K562 (cell line): Measurements from ENCODE around the gene STAU1. TPM values are rescaled to one million over a fixed set of nuclear protein-coding genes. Genes with fewer than 3 reads are reported as not detected.

ENCODE experiments used
- ATAC-seq: fragments of 200-7000 bp; cut with Tn5 transposase; 3 replicates; pipeline ENCODE4 v1.9.1; 2020; ENCODE audit warnings: moderate library complexity
- BruUV-seq: library from RNA; stranded (reverse); fragments of 400-500 nt; replicated peaks from 2 replicates; lab custom pipeline; 2021; lab: Mats Ljungman, UMichigan
- CTCF ChIA-PET: fragments of 300-600 bp; formaldehyde crosslinking; extraction: SDS; loops from one replicate; lab custom pipeline; 2021; ENCODE audit warnings: low intra/inter-chr PET ratio; lab: Yijun Ruan, JAX
- POLR2A ChIA-PET: fragments of 300-600, 350-650 bp; sonication (Branson Sonifier 250); formaldehyde crosslinking; extraction: SDS; loops from one replicate; lab custom pipeline; 2021; ENCODE audit warnings: antibody characterized with exemption, inconsistent platforms; lab: Yijun Ruan, JAX
- DNase-seq, 4 experiments: peaks; one replicate each; pipeline versions ENCODE4 v3.0.0 to v3.0.0-alpha.2; 2011 to 2018; ENCODE audit warnings: low spot score in 3 of 4, mixed read lengths in 3 of 4; ENCODE audit errors: extremely low read depth in 1 of 4
- FAIRE-seq: peaks from 2 replicates; lab custom pipeline; 2011; peaks lifted over from hg19 to GRCh38; lab: Jason Lieb, UNC
- H2AFZ ChIP-seq: 2 replicates; pipeline ENCODE4 v1.6.0; 2011; ENCODE audit warnings: low read depth, low read length, control low read depth, inconsistent platforms
- H3K27ac ChIP-seq: fragments of 200-600 bp; 3 replicates; pipeline ENCODE4 v1.8.0; 2011; ENCODE audit warnings: low read depth, mild to moderate bottlenecking, control low read depth, inconsistent platforms, low read length, moderate library complexity, mixed read lengths; ENCODE audit errors: extremely low read depth
- H3K27me3 ChIP-seq, 2 experiments: fragments of 300-600 bp in 1 of 2; 2 replicates in 1 of 2; 3 replicates in 1 of 2; pipeline versions ENCODE4 v1.6.0 to v1.8.0; 2011; ENCODE audit warnings: inconsistent platforms in 2 of 2, low read length in 2 of 2, mild to moderate bottlenecking in 1 of 2, mixed read lengths in 1 of 2, moderate library complexity in 1 of 2; ENCODE audit not compliant: control insufficient read depth in 2 of 2, insufficient read depth in 2 of 2
- H3K36me3 ChIP-seq: fragments of 300-600 bp; 3 replicates; pipeline ENCODE4 v1.8.0; 2011; ENCODE audit warnings: mild to moderate bottlenecking, low read length, inconsistent platforms; ENCODE audit not compliant: control insufficient read depth, insufficient read depth
- H3K4me1 ChIP-seq, 2 experiments: fragments of 200-600 bp in 1 of 2; replicated peaks in 1 of 2; 2 replicates in 1 of 2; 3 replicates in 1 of 2; pipeline versions ENCODE4 v1.5.1 to v1.8.0; 2011; ENCODE audit warnings: inconsistent platforms in 2 of 2, low read length in 2 of 2, mild to moderate bottlenecking in 1 of 2, mixed read lengths in 1 of 2, moderate library complexity in 1 of 2; ENCODE audit not compliant: control insufficient read depth in 2 of 2, insufficient read depth in 2 of 2
- H3K4me2 ChIP-seq: 2 replicates; pipeline ENCODE4 v1.6.1; 2011; ENCODE audit warnings: low read length, control low read depth, inconsistent platforms, mixed read lengths; ENCODE audit not compliant: insufficient read depth
- H3K4me3 ChIP-seq: fragments of 200-600 bp; sonication (generic), shearing (Covaris generic); 2 replicates; pipeline ENCODE4 v1.5.1; 2016; ENCODE audit warnings: control low read depth, inconsistent platforms
- H3K79me2 ChIP-seq: fragments of 200-600 bp; 3 replicates; pipeline ENCODE4 v1.8.0; 2011; ENCODE audit warnings: low read length, inconsistent platforms; ENCODE audit not compliant: control insufficient read depth, insufficient read depth
- H3K9ac ChIP-seq, 2 experiments: 2 replicates each; pipeline versions ENCODE4 v1.6.0 to v1.6.1; 2011; ENCODE audit warnings: low read depth in 2 of 2, low read length in 2 of 2, control low read depth in 1 of 2, inconsistent platforms in 1 of 2, mild to moderate bottlenecking in 1 of 2, mixed read lengths in 1 of 2; ENCODE audit not compliant: insufficient read depth in 1 of 2
- H3K9me1 ChIP-seq: one replicate; pipeline ENCODE4 v1.6.0; 2011; ENCODE audit warnings: inconsistent platforms, mild to moderate bottlenecking, low read length, moderate library complexity; ENCODE audit not compliant: control insufficient read depth, insufficient read depth
- H3K9me3 ChIP-seq: replicated peaks from 2 replicates; pipeline ENCODE4 v1.5.1; 2011; ENCODE audit warnings: low read depth, low read length, inconsistent platforms; ENCODE audit not compliant: control insufficient read depth, insufficient read depth
- H4K20me1 ChIP-seq: replicated peaks from 2 replicates; pipeline ENCODE4 v1.6.1; 2011; ENCODE audit warnings: low read length, inconsistent platforms, mixed read lengths; ENCODE audit not compliant: control insufficient read depth, insufficient read depth
- FOXM1 ChIP-seq, 2 experiments: fragments of 450-650 bp in 1 of 2; sonication (generic) in 1 of 2; formaldehyde crosslinking in 1 of 2; IDR thresholded peaks; 2 replicates each; pipeline versions ENCODE4 v1.6.1 to v1.9.0; 2017 to 2022; ENCODE audit warnings: low read depth in 2 of 2, mild to moderate bottlenecking in 2 of 2, missing genetic modification reagents in 1 of 2, moderate library complexity in 1 of 2
- KHSRP ChIP-seq: fragments of 450-650 bp; IDR thresholded peaks from 2 replicates; pipeline ENCODE4 v1.6.1; 2017
- MCM3 ChIP-seq: fragments of 450-650 bp; IDR thresholded peaks from 2 replicates; pipeline ENCODE4 v1.6.1; 2016
- NEUROD1 ChIP-seq: fragments of 150-350 bp; IDR thresholded peaks from 2 replicates; pipeline ENCODE4 v1.6.1; 2014; ENCODE audit warnings: borderline replicate concordance, low read length, low read depth; ENCODE audit not compliant: partially characterized antibody
- NFIX ChIP-seq: fragments of 250-450 bp; sonication (Bioruptor Pico); IDR thresholded peaks from 2 replicates; pipeline ENCODE4 v1.4.0; 2020; ENCODE audit warnings: low read depth, mild to moderate bottlenecking, moderate library complexity
- NR2F6 ChIP-seq: fragments of 450-650 bp; formaldehyde crosslinking; IDR thresholded peaks from 2 replicates; pipeline ENCODE4 v1.4.0; 2020; ENCODE audit warnings: mild to moderate bottlenecking
- POLR2H ChIP-seq: IDR thresholded peaks from 2 replicates; pipeline ENCODE4 v1.6.1; 2016; ENCODE audit warnings: missing genetic modification characterization, low read depth, mild to moderate bottlenecking, control low read depth, missing compliant biosample characterization, moderate library complexity
- RBM22 ChIP-seq: fragments of 200-400 bp; formaldehyde crosslinking; IDR thresholded peaks from 2 replicates; pipeline ENCODE4 v1.6.1; 2018; ENCODE audit warnings: low read length, low read depth; ENCODE audit not compliant: poor library complexity, severe bottlenecking
- RBM25 ChIP-seq: fragments of 200-400 bp; formaldehyde crosslinking; IDR thresholded peaks from 2 replicates; pipeline ENCODE4 v1.6.1; 2018; ENCODE audit warnings: low read length, low read depth, moderate library complexity; ENCODE audit not compliant: severe bottlenecking
- SMARCB1 ChIP-seq: IDR thresholded peaks from 2 replicates; pipeline ENCODE4 v1.6.1; 2011; ENCODE audit warnings: improper control_type of control experiment, low read depth; ENCODE audit not compliant: insufficient read length
- THRAP3 ChIP-seq: fragments of 450-650 bp; IDR thresholded peaks from 2 replicates; pipeline ENCODE4 v1.6.1; 2016; ENCODE audit warnings: mild to moderate bottlenecking, inconsistent platforms, borderline replicate concordance
- ZBTB33 ChIP-seq: sonication (generic); formaldehyde crosslinking; IDR thresholded peaks from 2 replicates; pipeline ENCODE4 v1.8.1; 2023; ENCODE audit warnings: mild to moderate bottlenecking, missing genetic modification reagents
- ZNF121 ChIP-seq: sonication (generic); formaldehyde crosslinking; conservative IDR thresholded peaks from 2 replicates; pipeline ENCODE4 v1.8.0; 2022; ENCODE audit warnings: missing genetic modification reagents
- ZNF644 ChIP-seq: fragments of 200-800 bp; sonication (Bioruptor generic); IDR thresholded peaks from 2 replicates; pipeline ENCODE4 v1.6.1; 2016; ENCODE audit warnings: low read depth, missing genetic modification characterization, missing compliant biosample characterization
- WGBS: fragments of 100-300 bp; shearing (Covaris generic); methylation state at CpG from one replicate; pipeline ENCODE4 v1.1.6; 2016; ENCODE audit warnings: low coverage, mixed read lengths; ENCODE audit not compliant: insufficient coverage; ENCODE audit errors: missing lambda C conversion rate; 5-methylcytosine and 5-hydroxymethylcytosine counted together
- in situ Hi-C: fragments of 300-500 bp; cut with MboI; formaldehyde crosslinking; loops from 4 replicates; pipeline ENCODE4 v1.15.0; 2018; ENCODE audit warnings: inconsistent platforms, mixed read lengths
- intact Hi-C: fragments of 100-400 bp; cut with micrococcal nuclease; formaldehyde crosslinking; loops from 2 replicates; pipeline ENCODE4 v1.14.2; 2022
- polyA plus RNA-seq, 8 experiments: library from polyadenylated mRNA; depleted of rRNA in 4 of 8; stranded (reverse) in 5 of 8; unstranded in 3 of 8; fragments of >200 nt; fragmentation: Nextera tagmentation in 2 of 8; fragmentation: Illumina TruSeq in 1 of 8; extraction: Ambion mirVana in 2 of 8; extraction: Trizol in 1 of 8; gene quantifications; 2 replicates each; pipeline versions ENCODE4 v1.2.1 to v1.2.3, GENCODE V29; 2011 to 2014; ENCODE audit warnings: inconsistent platforms in 1 of 8, missing spikeins in 1 of 8
- total RNA-seq, 7 experiments: library from RNA; depleted of rRNA in 6 of 7; stranded (reverse); fragments of >200 nt in 6 of 7; fragmentation: Illumina TruSeq in 2 of 7; extraction: Trizol in 2 of 7; gene quantifications; 2 replicates each; pipeline versions ENCODE4 v1.2.1 to v1.2.3, GENCODE V29; 2011 to 2021; ENCODE audit warnings: low replicate concordance in 1 of 7
- TF ChIP-seq, protein P1 (sequence below): IDR thresholded peaks from 3 replicates; pipeline ENCODE4 v1.6.1; 2011; ENCODE audit warnings: borderline replicate concordance, mild to moderate bottlenecking; ENCODE audit not compliant: insufficient read length, insufficient read depth

Gene STAU1
- total and polyA plus RNA-seq, 9 of the 15 experiments (the other 6 are each of a cell fraction or from before 2014, with no cell fraction given), result 18.0 to 106 (median 50.6) TPM

- BruUV-seq, result no TSS peak
- no peaks in the 10 kb centered on the region for H3K27me3 ChIP-seq
- POLR2A ChIA-PET, result interaction anchor here (0.6 kb wide), 1 partner anchor 46 kb away, joined by 4 read pairs; no protein-coding TSS in a partner anchor
These were observed 47.7 kb downstream of the STAU1 start for GRCh38 chr20:49140411-49140810.

DNA sequence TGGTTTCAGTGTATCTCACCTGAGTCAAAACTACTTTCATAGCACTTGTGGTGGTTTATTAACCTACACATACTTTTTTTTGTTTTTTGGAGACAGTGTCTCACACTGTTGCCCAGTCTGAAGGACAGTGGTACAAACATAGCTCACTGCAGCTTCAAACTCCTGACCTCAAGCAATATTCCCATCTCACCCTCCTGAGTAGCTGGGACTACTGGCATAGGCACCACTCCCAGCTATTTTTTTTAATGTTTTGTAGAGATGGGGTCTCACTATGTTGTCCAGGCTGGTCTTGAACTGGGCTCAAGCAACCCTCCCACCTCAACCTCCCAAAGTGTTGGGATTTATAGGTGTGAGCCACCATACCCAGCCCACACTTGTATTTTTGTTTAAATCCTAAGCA is 49.7 kb downstream of the STAU1 start:
- Histone ChIP-seq H3K4me3 (no peak overlapping the region), H3K36me3 (peaks cover 45% of the 10 kb centered on the region; the same call in 2 of the 3 replicates), H2AFZ (no peak overlapping the region), H3K79me2 (0 out of 3 replicates have a peak, but pooled peaks cover 4% of the 10 kb centered on the region), H3K9me3 (no peaks in the 10 kb centered on the region), H3K9ac (no peak overlapping the region), H3K27ac (no peak overlapping the region), H3K27me3 (no peaks in the 10 kb centered on the region), H3K9me1 (no peaks in the 10 kb centered on the region), H3K4me1 (peaks cover 3 to 6% of the 10 kb centered on the region in 2 experiments; a peak in 2 of 5 replicates), H3K4me2 (no peak overlapping the region), H4K20me1 (no peaks in the 10 kb centered on the region)
- CTCF ChIA-PET, result no interaction called here
- TF ChIP-seq NR2F6 (no peak), NEUROD1 (no peak), KHSRP (no peak), RBM22 (no peak), ZNF121 (CRISPR knock-in tag) (peak; percentile 70), RBM25 (peak; percentile 4), ZBTB33 (CRISPR knock-in tag) (no peak), SMARCB1 (no peak), FOXM1 (IDR thresholded peaks at IDR 0.05; ENCODE audit: low read depth) (no peak), FOXM1 (CRISPR knock-in tag; IDR thresholded peaks at IDR 0.05; ENCODE audit: low read depth) (no peak)
- TF ChIP-seq, protein P1, sequence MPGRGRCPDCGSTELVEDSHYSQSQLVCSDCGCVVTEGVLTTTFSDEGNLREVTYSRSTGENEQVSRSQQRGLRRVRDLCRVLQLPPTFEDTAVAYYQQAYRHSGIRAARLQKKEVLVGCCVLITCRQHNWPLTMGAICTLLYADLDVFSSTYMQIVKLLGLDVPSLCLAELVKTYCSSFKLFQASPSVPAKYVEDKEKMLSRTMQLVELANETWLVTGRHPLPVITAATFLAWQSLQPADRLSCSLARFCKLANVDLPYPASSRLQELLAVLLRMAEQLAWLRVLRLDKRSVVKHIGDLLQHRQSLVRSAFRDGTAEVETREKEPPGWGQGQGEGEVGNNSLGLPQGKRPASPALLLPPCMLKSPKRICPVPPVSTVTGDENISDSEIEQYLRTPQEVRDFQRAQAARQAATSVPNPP, result no peak
- POLR2A ChIA-PET, result interaction anchor here (0.6 to 1.0 kb wide), 2 partner anchors 12 to 85 kb away, joined by 3 read pairs; no protein-coding TSS in a partner anchor
- DNase-seq (no peak), ATAC-seq (no peak), FAIRE-seq (no peak)
- in situ Hi-C loops, result no loop called here
- intact Hi-C loops, result no loop called here
- BruUV-seq, result no TSS peak

More at GRCh38 chr20:49140411-49140810, 47.7 kb downstream of the STAU1 start:
- Histone ChIP-seq H3K27ac (no peak overlapping the region), H4K20me1 (no peaks in the 10 kb centered on the region), H3K9me1 (no peaks in the 10 kb centered on the region), H3K79me2 (peaks cover 13% of the 10 kb centered on the region; the same call in 1 of the 3 replicates), H3K4me3 (no peak overlapping the region), H3K36me3 (peaks cover 45% of the 10 kb centered on the region), H3K4me1 (peaks cover 3 to 6% of the 10 kb centered on the region in 2 experiments; a peak in 2 of 5 replicates), H3K9me3 (no peaks in the 10 kb centered on the region), H3K9ac (no peak overlapping the region), H3K4me2 (no peak overlapping the region), H2AFZ (no peak overlapping the region)
- intact Hi-C loops, result no loop called here
- CTCF ChIA-PET, result no interaction called here
- no peak for DNase-seq
- FAIRE-seq, result no peak
- no peak for ATAC-seq
- in situ Hi-C loops, result no loop called here
- 74% methylated on average over 2 of the region's 2 CpGs for WGBS
- TF ChIP-seq ZNF644 (tag) (no peak), THRAP3 (no peak), NFIX (CRISPR knock-in tag) (no peak), POLR2H (tag) (0 out of 2 replicates have a peak, but pooled peaks have one; percentile 21), MCM3 (no peak)
